ENCODE results near the gene MDFIC.

GRCh38 chr7:115005953-115006352 is 84.1 kb downstream of the MDFIC start:
- TF ChIP-seq CTCF (IDR thresholded peaks at IDR 0.05; ENCODE audit: low read depth, low read length) (no peak), POLR2A (IDR thresholded peaks at IDR 0.05; ENCODE audit: extremely low read depth, insufficient read length) (no peak), MYC (IDR thresholded peaks at IDR 0.05; ENCODE audit: low read depth, low read length) (no peak)
- TF ChIP-seq, protein P1, sequence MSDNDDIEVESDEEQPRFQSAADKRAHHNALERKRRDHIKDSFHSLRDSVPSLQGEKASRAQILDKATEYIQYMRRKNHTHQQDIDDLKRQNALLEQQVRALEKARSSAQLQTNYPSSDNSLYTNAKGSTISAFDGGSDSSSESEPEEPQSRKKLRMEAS (IDR thresholded peaks at IDR 0.05; ENCODE audit: low read depth, low read length) = no peak

Measured in NB4 (cell line).